Right renal pelvis (tissue), 4 donors: ENCODE measurements around the gene LIN28A. TPM values are rescaled to one million over a fixed set of nuclear protein-coding genes. Genes with fewer than 3 reads are reported as not detected.
A peak's percentile ranks its signal among the peaks of the same experiment; 100 is the strongest.

Source experiments
- DNase-seq, 4 donors: peaks; one replicate each; pipeline ENCODE4 v3.0.0-alpha.2; 2013; ENCODE audit warnings: low read depth in 4 of 4, low spot score in 3 of 4, missing footprints in 1 of 4
- polyA plus RNA-seq, 4 donors: library from polyadenylated mRNA; unstranded; fragments of 120-200 nt; gene quantifications; one replicate each; pipeline ENCODE4 v1.2.1, GENCODE V29; 2013; ENCODE audit not compliant: insufficient read length in 4 of 4

The LIN28A gene
- polyA plus RNA-seq, 4 donors, result 0.04 to 0.09 (median 0.06) TPM

GRCh38 chr1:26431979-26432695 is 21.5 kb downstream of the LIN28A start, which contains the start of gene DHDDS:
DHDDS (plus strand) TSS chr1:26432321; CDS start chr1:26432946, 625 bp downstream.
- DNase-seq, result peak; percentile 95 to 99 (median 96)

GRCh38 chr1:26432793-26433192 is 22.2 kb downstream of the LIN28A start:
- no peak for DNase-seq

GRCh38 chr1:26434161-26434752 is 23.6 kb downstream of the LIN28A start:
- no peak for DNase-seq

- DNase-seq, result no peak
These were observed 27.4 kb downstream of the LIN28A start for GRCh38 chr1:26438041-26438440.

- DNase-seq, result no peak
These were observed 29.6 kb downstream of the LIN28A start for GRCh38 chr1:26440259-26440658.

GRCh38 chr1:26449868-26450267 is 39.3 kb downstream of the LIN28A start:
- no peak for DNase-seq

GRCh38 chr1:26450908-26451307 is 40.3 kb downstream of the LIN28A start:
- no peak for DNase-seq

GRCh38 chr1:26452459-26453183 is 42.0 kb downstream of the LIN28A start:
- DNase-seq, result no peak

- no peak for DNase-seq
These were observed 48.5 kb downstream of the LIN28A start for GRCh38 chr1:26459148-26459547.

GRCh38 chr1:26459573-26460031 is 49.0 kb downstream of the LIN28A start:
- DNase-seq, result no peak

GRCh38 chr1:26468911-26469310 is 58.3 kb downstream of the LIN28A start:
- DNase-seq, result no peak

- no peak for DNase-seq
These were observed 58.9 kb downstream of the LIN28A start for GRCh38 chr1:26469558-26469957.

GRCh38 chr1:26470878-26471497 is 60.4 kb downstream of the LIN28A start:
- no peak for DNase-seq

- DNase-seq, result peak; percentile 56 to 74 (median 58)
These were observed 61.1 kb downstream of the LIN28A start for GRCh38 chr1:26471498-26472319.

GRCh38 chr1:26472320-26472900 is 61.8 kb downstream of the LIN28A start, which contains the start of gene HMGN2:
HMGN2 (plus strand) TSS chr1:26472440; CDS start chr1:26472613, 173 bp downstream.
- DNase-seq, result peak; percentile 82 to 93 (median 88)

- peak; percentile 86 to 89 (median 87) for DNase-seq
These were observed 62.6 kb downstream of the LIN28A start for GRCh38 chr1:26472901-26473845.

- no peak for DNase-seq
These were observed 64.2 kb downstream of the LIN28A start for GRCh38 chr1:26474818-26475217.

- DNase-seq, result no peak
These were observed 65.4 kb downstream of the LIN28A start for GRCh38 chr1:26475989-26476388.
